ENCODE measurements around the gene KCNA10.
A peak's percentile ranks its signal among the peaks of the same experiment; 100 is the strongest.

KCNA10 gene

DNA sequence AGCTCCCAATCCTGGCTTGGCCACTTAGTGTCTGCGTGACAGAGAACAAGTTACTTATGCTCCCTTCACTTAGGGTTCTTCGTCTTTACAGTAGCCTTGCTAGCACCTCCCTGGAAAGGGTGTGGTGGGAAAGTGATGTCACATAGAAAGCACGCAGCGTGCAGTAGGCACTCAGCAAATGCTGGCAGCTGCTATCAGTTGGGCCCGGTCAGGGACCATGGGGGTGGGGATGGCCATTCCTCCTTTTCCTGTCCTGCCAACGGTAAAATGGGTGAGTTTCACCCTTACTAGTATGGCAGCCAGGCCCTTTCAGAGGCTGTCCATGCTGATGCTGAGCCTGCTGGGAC, 6.2 kb upstream of the KCNA10 start:
- no peaks in the 10 kb centered on the region for H3K4me1 ChIP-seq (ENCODE audit: low read length)
- H3K4me2 ChIP-seq (ENCODE audit: low read depth, low read length) = no peak overlapping the region
- H3K79me2 ChIP-seq (ENCODE audit: low read length) = no peaks in the 10 kb centered on the region
- no peaks in the 10 kb centered on the region for H4K20me1 ChIP-seq (ENCODE audit: insufficient read depth, low read length)
- no peaks in the 10 kb centered on the region for H3K9me2 ChIP-seq (replicated peaks; ENCODE audit: insufficient read depth, low read length)
- H3F3A ChIP-seq (ENCODE audit: insufficient read depth, low read length) = no peaks in the 10 kb centered on the region
- no peak for DNase-seq
- no peak overlapping the region for H3K4me3 ChIP-seq (ENCODE audit: low read length)
- no peak overlapping the region for H3K27ac ChIP-seq (ENCODE audit: low read length)
- no peaks in the 10 kb centered on the region for H3K9me3 ChIP-seq (replicated peaks; ENCODE audit: insufficient read depth, low read length)
- no peak overlapping the region for H3K9ac ChIP-seq (ENCODE audit: low read length)
- H2AFZ ChIP-seq (ENCODE audit: low read length) = no peak overlapping the region
- TF ChIP-seq EZH2phosphoT487 (IDR thresholded peaks at IDR 0.05; ENCODE audit: low read length) (no peak), EZH2 (optimal IDR thresholded peaks at IDR 0.05; ENCODE audit: low read depth, low read length) (no peak), CTCF (IDR thresholded peaks at IDR 0.05; ENCODE audit: low read length) (no peak)
- H3K36me3 ChIP-seq (replicated peaks; ENCODE audit: insufficient read depth, low read length) = no peaks in the 10 kb centered on the region
- H3K27me3 ChIP-seq (replicated peaks; ENCODE audit: insufficient read depth, low read length) = no peaks in the 10 kb centered on the region

DNA sequence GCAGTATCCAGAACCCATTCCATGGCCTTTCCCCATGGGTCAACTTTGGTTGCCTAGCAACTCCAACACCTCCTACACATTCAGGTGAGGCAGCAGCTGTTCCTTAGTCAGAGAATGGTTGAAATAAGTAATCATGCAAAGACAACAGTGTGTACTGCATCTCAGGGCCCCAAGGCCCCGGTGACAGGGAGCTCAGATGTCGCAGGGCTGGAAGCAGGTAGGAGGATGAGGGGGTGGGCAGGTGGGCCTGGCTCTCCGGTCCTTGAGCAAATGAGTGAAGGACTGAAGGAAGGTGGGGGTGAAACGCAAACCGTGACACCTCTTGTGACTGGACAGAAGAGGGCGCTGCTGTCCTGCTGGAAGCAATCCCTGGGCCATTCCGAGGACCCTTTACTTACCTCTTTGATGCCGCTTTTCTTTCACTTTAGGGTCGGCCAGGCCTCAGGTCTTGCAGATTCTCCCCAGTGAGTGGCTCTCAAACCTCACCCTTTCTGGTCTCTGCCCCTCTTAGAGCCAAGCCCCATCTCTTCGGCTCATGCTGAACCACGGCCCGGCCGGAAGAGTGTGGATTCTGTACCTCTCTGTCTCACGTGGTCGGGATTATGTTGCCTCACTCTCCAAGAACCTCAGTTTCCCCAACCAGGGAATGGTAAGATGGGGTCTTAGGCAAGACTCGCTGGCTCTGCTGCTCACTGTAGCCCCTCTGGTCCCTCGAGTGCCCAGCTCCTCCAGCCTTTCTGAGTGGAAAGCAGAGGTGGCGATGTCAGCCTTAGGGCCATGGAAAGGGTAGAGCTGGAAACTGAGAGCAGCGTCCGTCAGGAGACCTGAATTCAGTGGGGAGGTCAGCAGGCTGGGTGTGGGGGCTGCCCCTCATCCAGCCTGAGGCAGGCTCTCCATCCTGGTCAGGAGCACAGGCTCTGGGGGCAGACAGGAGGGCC, 5.6 kb upstream of the KCNA10 start:
- H3K4me2 ChIP-seq (ENCODE audit: low read depth, low read length) = peak overlapping the region; percentile 75; the same call in 1 of the 2 replicates
- no peaks in the 10 kb centered on the region for H4K20me1 ChIP-seq (ENCODE audit: insufficient read depth, low read length)
- TF ChIP-seq EZH2 (optimal IDR thresholded peaks at IDR 0.05; ENCODE audit: low read depth, low read length) (no peak), EZH2phosphoT487 (IDR thresholded peaks at IDR 0.05; ENCODE audit: low read length) (no peak), CTCF (IDR thresholded peaks at IDR 0.05; ENCODE audit: low read length) (peak; percentile 62)
- H3K9me3 ChIP-seq (replicated peaks; ENCODE audit: insufficient read depth, low read length) = no peaks in the 10 kb centered on the region
- H3K4me1 ChIP-seq (ENCODE audit: low read length) = no peaks in the 10 kb centered on the region
- H3K9ac ChIP-seq (ENCODE audit: low read length) = no peak overlapping the region; the same call in 1 of the 2 replicates
- H3K9me2 ChIP-seq (replicated peaks; ENCODE audit: insufficient read depth, low read length) = no peaks in the 10 kb centered on the region
- no peaks in the 10 kb centered on the region for H3K79me2 ChIP-seq (ENCODE audit: low read length)
- H3F3A ChIP-seq (ENCODE audit: insufficient read depth, low read length) = no peaks in the 10 kb centered on the region
- no peaks in the 10 kb centered on the region for H3K36me3 ChIP-seq (replicated peaks; ENCODE audit: insufficient read depth, low read length)
- H3K4me3 ChIP-seq (ENCODE audit: low read length) = peak overlapping the region; percentile 55
- DNase-seq = peak; percentile 42
- H3K27ac ChIP-seq (ENCODE audit: low read length) = no peak overlapping the region
- H3K27me3 ChIP-seq (replicated peaks; ENCODE audit: insufficient read depth, low read length) = no peaks in the 10 kb centered on the region
- peak overlapping the region; percentile 63 for H2AFZ ChIP-seq (ENCODE audit: low read length)

DNA sequence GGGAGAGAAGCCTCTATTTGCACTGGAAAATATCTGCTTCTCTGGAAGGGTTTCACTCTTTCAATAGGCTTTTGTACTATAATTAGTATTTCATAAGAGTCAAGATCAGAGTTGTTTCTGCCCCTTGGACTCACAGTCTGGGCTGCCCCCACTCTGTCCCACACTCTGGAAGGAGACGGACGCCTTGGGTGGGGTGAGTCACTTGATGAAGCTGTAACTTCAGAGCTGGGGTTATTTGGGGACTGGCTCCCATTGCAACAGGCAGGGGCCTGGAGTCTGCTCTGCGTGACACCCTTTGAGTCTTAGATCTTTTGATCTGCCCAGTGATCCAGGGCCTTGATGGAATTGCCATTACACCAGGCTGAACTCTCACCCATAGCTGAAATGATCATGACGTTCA, 4.0 kb upstream of the KCNA10 start:
- H3K27ac ChIP-seq (ENCODE audit: low read length) = no peak overlapping the region
- no peaks in the 10 kb centered on the region for H3K79me2 ChIP-seq (ENCODE audit: low read length)
- H3K4me2 ChIP-seq (ENCODE audit: low read depth, low read length) = no peak overlapping the region
- H3F3A ChIP-seq (ENCODE audit: insufficient read depth, low read length) = no peaks in the 10 kb centered on the region
- no peak overlapping the region for H2AFZ ChIP-seq (ENCODE audit: low read length)
- H3K9me2 ChIP-seq (replicated peaks; ENCODE audit: insufficient read depth, low read length) = no peaks in the 10 kb centered on the region
- no peaks in the 10 kb centered on the region for H3K36me3 ChIP-seq (replicated peaks; ENCODE audit: insufficient read depth, low read length)
- no peak overlapping the region for H3K4me3 ChIP-seq (ENCODE audit: low read length)
- no peaks in the 10 kb centered on the region for H4K20me1 ChIP-seq (ENCODE audit: insufficient read depth, low read length)
- no peak for TF ChIP-seq CTCF (IDR thresholded peaks at IDR 0.05; ENCODE audit: low read length)
- no peak for TF ChIP-seq EZH2 (optimal IDR thresholded peaks at IDR 0.05; ENCODE audit: low read depth, low read length)
- TF ChIP-seq EZH2phosphoT487 (IDR thresholded peaks at IDR 0.05; ENCODE audit: low read length) = no peak
- H3K27me3 ChIP-seq (replicated peaks; ENCODE audit: insufficient read depth, low read length) = no peaks in the 10 kb centered on the region
- H3K4me1 ChIP-seq (ENCODE audit: low read length) = no peaks in the 10 kb centered on the region
- no peaks in the 10 kb centered on the region for H3K9me3 ChIP-seq (replicated peaks; ENCODE audit: insufficient read depth, low read length)
- H3K9ac ChIP-seq (ENCODE audit: low read length) = no peak overlapping the region
- no peak for DNase-seq

All from MM.1S (cell line).